ENCODE results near the gene ATP6V0A1.

ATP6V0A1 gene

GRCh38 chr17:42566215-42566882 is 107.7 kb downstream of the ATP6V0A1 start:
- peaks cover 26% of the 10 kb centered on the region for H3K4me1 Mint-ChIP-seq (ENCODE audit: low read depth)
- H3K36me3 Mint-ChIP-seq (ENCODE audit: low read depth) = peaks cover 45% of the 10 kb centered on the region
- H3K27me3 Mint-ChIP-seq (ENCODE audit: low read depth) = no peaks in the 10 kb centered on the region
- H3K9me3 Mint-ChIP-seq = no peaks in the 10 kb centered on the region
- peak overlapping the region; percentile 89 for H3K4me3 Mint-ChIP-seq
- DNase-seq (ENCODE audit: low spot score) = no peak
- peak overlapping the region; percentile 96 for H3K27ac Mint-ChIP-seq

- H3K36me3 Mint-ChIP-seq (ENCODE audit: low read depth) = peaks cover 49% of the 10 kb centered on the region
- H3K4me3 Mint-ChIP-seq = peak within 1 kb of the TSS; percentile 89
- no peaks in the 10 kb centered on the region for H3K9me3 Mint-ChIP-seq
- H3K4me1 Mint-ChIP-seq (ENCODE audit: low read depth) = peaks cover 23% of the 10 kb centered on the region
- H3K27ac Mint-ChIP-seq = peak within 1 kb of the TSS; percentile 96
- peak; percentile 93 for DNase-seq (ENCODE audit: low spot score)
- H3K27me3 Mint-ChIP-seq (ENCODE audit: low read depth) = no peaks in the 10 kb centered on the region
These were observed 108.3 kb downstream of the ATP6V0A1 start, which contains the start of gene MLX for GRCh38 chr17:42566883-42567573. MLX (plus strand) TSS chr17:42567100; CDS start chr17:42567125, 25 bp downstream.

- Mint-ChIP-seq H3K4me1 (ENCODE audit: low read depth) (peaks cover 23% of the 10 kb centered on the region), H3K27me3 (ENCODE audit: low read depth) (no peaks in the 10 kb centered on the region)
These were observed 109.8 kb downstream of the ATP6V0A1 start for GRCh38 chr17:42568341-42569111.

GRCh38 chr17:42571435-42572225 is 113.0 kb downstream of the ATP6V0A1 start:
- Mint-ChIP-seq H3K27ac (no peak overlapping the region), H3K36me3 (ENCODE audit: low read depth) (peaks cover 65% of the 10 kb centered on the region), H3K9me3 (no peaks in the 10 kb centered on the region), H3K4me3 (no peak overlapping the region), H3K27me3 (ENCODE audit: low read depth) (no peaks in the 10 kb centered on the region), H3K4me1 (ENCODE audit: low read depth) (peaks cover 28% of the 10 kb centered on the region)
- no peak for DNase-seq (ENCODE audit: low spot score)

More at GRCh38 chr17:42568341-42569111, 109.8 kb downstream of the ATP6V0A1 start:
- Mint-ChIP-seq H3K27ac (peak overlapping the region; percentile 47), H3K9me3 (no peaks in the 10 kb centered on the region), H3K4me3 (peak overlapping the region; percentile 89), H3K36me3 (ENCODE audit: low read depth) (peaks cover 54% of the 10 kb centered on the region)
- DNase-seq (ENCODE audit: low spot score) = no peak
